Pancreas (tissue), 10 donors: ENCODE data around the gene ADRM1. TPM values are rescaled to one million over a fixed set of nuclear protein-coding genes. Genes with fewer than 3 reads are reported as not detected.

Source experiments
- ATAC-seq, 4 donors: fragments of 200-7000 bp; cut with Tn5 transposase; one replicate each; pipeline versions ENCODE4 v1.8.0 to v1.9.1; 2020; ENCODE audit warnings: mild to moderate bottlenecking in 4 of 4, moderate library complexity in 4 of 4
- DNase-seq, 6 donors: peaks; one replicate each; pipeline ENCODE4 v3.0.0-alpha.2; 2020
- FAIRE-seq: peaks from 2 replicates; lab custom pipeline; 2012; peaks lifted over from hg19 to GRCh38; lab: Jason Lieb, UNC
- H3K27ac ChIP-seq, 4 donors: fragments of 200-600 bp; sonication (generic); 1 replicate in 3 of 4; 2 replicates in 1 of 4; pipeline versions ENCODE4 v1.5.0 to v1.8.0; 2020
- H3K27me3 ChIP-seq, 4 donors: fragments of 200-600 bp; one replicate each; pipeline ENCODE4 v1.8.0; 2021
- H3K36me3 ChIP-seq, 3 donors: fragments of 200-600 bp; sonication (generic) in 1 of 3; one replicate each; pipeline versions ENCODE4 v1.5.0 to v1.8.0; 2020 to 2021
- H3K4me1 ChIP-seq, 3 donors: fragments of 200-600 bp; one replicate each; pipeline ENCODE4 v1.8.0; 2021
- H3K4me3 ChIP-seq, 4 donors: fragments of 200-600 bp; sonication (generic) in 2 of 4; one replicate each; pipeline versions ENCODE4 v1.5.0 to v1.8.0; 2020 to 2021
- H3K9me3 ChIP-seq, 4 donors: fragments of 200-600 bp; one replicate each; pipeline ENCODE4 v1.8.0; 2021
- CTCF ChIP-seq, 4 donors: fragments of 200-600 bp; sonication (generic) in 3 of 4; IDR thresholded peaks; one replicate each; pipeline versions ENCODE4 v1.5.0 to v1.8.0; 2021; ENCODE audit warnings: antibody characterized with exemption in 4 of 4
- WGBS, 2 donors: extraction: QIAGEN DNeasy Blood & Tissue Kit; methylation state at CpG; one replicate each; pipeline ENCODE4 v1.1.7; 2013; 5-methylcytosine and 5-hydroxymethylcytosine counted together
- intact Hi-C, 3 donors: fragments of 100-400 bp; cut with DNase I; formaldehyde crosslinking; loops; one replicate each; pipeline versions ENCODE4 v1.11.1 to v1.14.2; 2022
- polyA plus RNA-seq, 2 donors: library from polyadenylated mRNA; stranded (reverse); fragments of 200-250 nt; gene quantifications; one replicate each; pipeline ENCODE4 v1.2.3, GENCODE V29; 2013
- total RNA-seq, 6 donors: library from RNA; stranded (reverse); fragmentation: NEBNext Ultra II Directional in 4 of 6; extraction: Animal tissue kit (Norgen Biotek cat#: 25700) in 4 of 6; gene quantifications; one replicate each; pipeline versions ENCODE4 v1.2.1 to v1.2.4, GENCODE V29; 2021 to 2023
- donor health status: healthy with polysubstance abuse.
- donor health status: DM: no; HTN: no; CAD: no; lungs with moderate emphysema.
- donor health status: DM: no; HTN: no; CAD: no.
- donor health status: control.
- donor health status: control.
- donor health status: Bipolar disorder and iron deficiency.
- donor health status: DM: yes; HTN: yes; CAD: no.
- donor health status: DM: no; HTN: no; CAD: no.
- donor health status: DM: no; HTN: no; CAD: no.
- donor health status: DM: yes; HTN: yes; CAD: no.

ADRM1 gene
- total and polyA plus RNA-seq, 8 donors, result 33.3 to 76.0 (median 41.7) TPM

GRCh38 chr20:62347445-62347844 is 44.6 kb downstream of the ADRM1 start:
- DNase-seq (peak in 1 of 6 donors; percentile 35), ATAC-seq (no peak), FAIRE-seq (no peak)
- no peak overlapping the region for H3K4me3 ChIP-seq
- no peak for TF ChIP-seq CTCF (IDR thresholded peaks at IDR 0.05)
- WGBS, 2 donors, result 80 to 92% methylated on average over 9 of the region's 9 CpGs
- H3K9me3 ChIP-seq, result no peaks in the 10 kb centered on the region
- no peaks in the 10 kb centered on the region for H3K27me3 ChIP-seq
- no peaks in the 10 kb centered on the region for H3K4me1 ChIP-seq
- peaks cover 0 to 11% (median 6%) of the 10 kb centered on the region in 3 donors for H3K36me3 ChIP-seq
- intact Hi-C loops, result no loop called here
- no peak overlapping the region for H3K27ac ChIP-seq

- ATAC-seq (no peak), FAIRE-seq (no peak)
- H3K36me3 ChIP-seq, result peaks cover 0 to 11% (median 6%) of the 10 kb centered on the region in 3 donors
These were observed 45.8 kb downstream of the ADRM1 start for GRCh38 chr20:62348604-62349003.

GRCh38 chr20:62349556-62350097 is 46.8 kb downstream of the ADRM1 start:
- H3K36me3 ChIP-seq, result peaks cover 0 to 11% (median 6%) of the 10 kb centered on the region in 3 donors
- no peaks in the 10 kb centered on the region for H3K4me1 ChIP-seq
- H3K4me3 ChIP-seq, result no peak overlapping the region
- FAIRE-seq (no peak), ATAC-seq (no peak), DNase-seq (no peak)
- H3K27me3 ChIP-seq, result no peaks in the 10 kb centered on the region
- 83 to 90% methylated on average over 7 of the region's 7 CpGs for WGBS, 2 donors
- H3K27ac ChIP-seq, result no peak overlapping the region
- intact Hi-C loops, result no loop called here
- no peaks in the 10 kb centered on the region for H3K9me3 ChIP-seq
- no peak for TF ChIP-seq CTCF (IDR thresholded peaks at IDR 0.05)

More at GRCh38 chr20:62348604-62349003, 45.8 kb downstream of the ADRM1 start:
- Histone ChIP-seq H3K4me3 (no peak overlapping the region), H3K9me3 (no peaks in the 10 kb centered on the region), H3K4me1 (no peaks in the 10 kb centered on the region), H3K27me3 (no peaks in the 10 kb centered on the region), H3K27ac (no peak overlapping the region)
- 61 to 100% methylated on average over 1 of the region's 1 CpG for WGBS, 2 donors
- DNase-seq, result no peak
- intact Hi-C loops, result no loop called here
- no peak for TF ChIP-seq CTCF (IDR thresholded peaks at IDR 0.05)

GRCh38 chr20:62350098-62350628 is 47.4 kb downstream of the ADRM1 start:
- no peak overlapping the region for H3K27ac ChIP-seq
- H3K9me3 ChIP-seq, result no peaks in the 10 kb centered on the region
- WGBS, 2 donors, result 87 to 89% methylated on average over 16 of the region's 16 CpGs
- FAIRE-seq (no peak), DNase-seq (peak in 2 of 6 donors; percentile 48 to 79), ATAC-seq (peak in 3 of 4 donors; percentile 33 to 48 (median 35))
- H3K4me1 ChIP-seq, result peaks cover 0 to 5% (median 0%) of the 10 kb centered on the region in 3 donors
- H3K27me3 ChIP-seq, result no peaks in the 10 kb centered on the region
- intact Hi-C loops, result no loop called here
- TF ChIP-seq CTCF (IDR thresholded peaks at IDR 0.05), result no peak
- no peak overlapping the region for H3K4me3 ChIP-seq
- peaks cover 0 to 11% (median 6%) of the 10 kb centered on the region in 3 donors for H3K36me3 ChIP-seq
